IMR-90 (cell line): ENCODE results near the gene HOXB8. TPM values are rescaled to one million over a fixed set of nuclear protein-coding genes. Genes with fewer than 3 reads are reported as not detected.
A peak's percentile ranks its signal among the peaks of the same experiment; 100 is the strongest.

Source experiments
- ATAC-seq: fragments of 200-7000 bp; cut with Tn5 transposase; 2 replicates; pipeline ENCODE4 v1.9.1; 2020; ENCODE audit warnings: low read depth, mild to moderate bottlenecking, moderate library complexity
- BruUV-seq: library from RNA; stranded (reverse); fragments of 400-500 nt; replicated peaks from 2 replicates; lab custom pipeline; 2021; lab: Mats Ljungman, UMichigan
- CTCF ChIA-PET: fragments of 300-600 bp; formaldehyde crosslinking; extraction: SDS; loops from one replicate; lab custom pipeline; 2021; ENCODE audit warnings: antibody characterized with exemption; lab: Yijun Ruan, JAX
- POLR2A ChIA-PET: fragments of 300-600 bp; sonication (Branson Sonifier 250); formaldehyde crosslinking; loops from one replicate; lab custom pipeline; 2022; ENCODE audit warnings: antibody characterized with exemption; ENCODE audit not compliant: unreplicated experiment; lab: Charles Lee
- DNase-seq: peaks from one replicate; pipeline ENCODE4 v3.0.0; 2013
- H2AFZ ChIP-seq: replicated peaks from 2 replicates; pipeline ENCODE3; 2013; ENCODE audit warnings: low read length, mild to moderate bottlenecking; ENCODE audit not compliant: poor library complexity
- H2AK5ac ChIP-seq: 2 replicates; pipeline ENCODE4 v1.6.1; 2013; ENCODE audit warnings: low read depth, low read length, inconsistent platforms
- H2AK9ac ChIP-seq: replicated peaks from 2 replicates; pipeline ENCODE3; 2013; ENCODE audit warnings: mild to moderate bottlenecking, low read depth, low read length, moderate library complexity; ENCODE audit not compliant: poor library complexity
- H2BK120ac ChIP-seq: 2 replicates; pipeline ENCODE4 v1.6.1; 2013; ENCODE audit warnings: low read depth, low read length, inconsistent platforms
- H2BK15ac ChIP-seq: 3 replicates; pipeline ENCODE4 v1.6.1; 2013; ENCODE audit warnings: low read depth, low read length, inconsistent platforms
- H2BK20ac ChIP-seq: 2 replicates; pipeline ENCODE4 v1.6.1; 2013; ENCODE audit warnings: low read depth, mild to moderate bottlenecking, inconsistent platforms, low read length, moderate library complexity
- H2BK5ac ChIP-seq: 2 replicates; pipeline ENCODE4 v1.6.1; 2013; ENCODE audit warnings: mild to moderate bottlenecking, low read depth, low read length, inconsistent platforms; ENCODE audit not compliant: poor library complexity, severe bottlenecking
- H3K14ac ChIP-seq: replicated peaks from 2 replicates; pipeline ENCODE4 v1.6.1; 2013; ENCODE audit warnings: low read depth, low read length, inconsistent platforms
- H3K18ac ChIP-seq: 2 replicates; pipeline ENCODE4 v1.6.1; 2013; ENCODE audit warnings: low read depth, low read length, control low read depth
- H3K23ac ChIP-seq: 2 replicates; pipeline ENCODE4 v1.6.1; 2013; ENCODE audit warnings: low read depth, low read length, inconsistent platforms
- H3K27ac ChIP-seq: 2 replicates; pipeline ENCODE4 v1.5.1; 2013; ENCODE audit warnings: mild to moderate bottlenecking, control low read depth, low read length; ENCODE audit not compliant: insufficient read depth
- H3K27me3 ChIP-seq: 2 replicates; pipeline ENCODE4 v1.6.1; 2013; ENCODE audit warnings: low read length; ENCODE audit not compliant: control insufficient read depth, insufficient read depth
- H3K36me3 ChIP-seq: 2 replicates; pipeline ENCODE4 v1.6.1; 2013; ENCODE audit warnings: low read length, mixed read lengths; ENCODE audit not compliant: control insufficient read depth, insufficient read depth
- H3K4ac ChIP-seq: 2 replicates; pipeline ENCODE4 v1.6.1; 2013; ENCODE audit warnings: low read depth, low read length, inconsistent platforms
- H3K4me1 ChIP-seq: 2 replicates; pipeline ENCODE4 v1.6.1; 2013; ENCODE audit warnings: low read length, mixed read lengths; ENCODE audit not compliant: control insufficient read depth, insufficient read depth
- H3K4me2 ChIP-seq: 2 replicates; pipeline ENCODE4 v1.6.1; 2013; ENCODE audit warnings: low read depth, mild to moderate bottlenecking, control low read depth, low read length, moderate library complexity
- H3K4me3 ChIP-seq: 2 replicates; pipeline ENCODE4 v1.5.1; 2013; ENCODE audit warnings: low read depth, mild to moderate bottlenecking, control low read depth, low read length, moderate library complexity; ENCODE audit not compliant: insufficient read depth
- H3K56ac ChIP-seq: 2 replicates; pipeline ENCODE4 v1.6.1; 2013; ENCODE audit warnings: low read length, inconsistent platforms; ENCODE audit not compliant: insufficient read depth; ENCODE audit errors: extremely low read depth
- H3K79me1 ChIP-seq, 2 experiments: 2 replicates each; pipeline ENCODE4 v1.6.1; 2013; ENCODE audit warnings: low read length in 2 of 2, inconsistent platforms in 1 of 2, low read depth in 1 of 2
- H3K9ac ChIP-seq: 2 replicates; pipeline ENCODE4 v1.6.1; 2013; ENCODE audit warnings: low read depth, low read length, control low read depth
- H3K9me1 ChIP-seq: 2 replicates; pipeline ENCODE4 v1.6.1; 2013; ENCODE audit warnings: low read length, inconsistent platforms; ENCODE audit not compliant: insufficient read depth
- H3K9me3 ChIP-seq: 2 replicates; pipeline ENCODE4 v1.6.1; 2013; ENCODE audit warnings: low read length; ENCODE audit not compliant: control insufficient read depth, insufficient read depth
- H4K20me1 ChIP-seq: 2 replicates; pipeline ENCODE4 v1.6.1; 2013; ENCODE audit warnings: low read length, inconsistent platforms; ENCODE audit not compliant: insufficient read depth
- H4K5ac ChIP-seq: 2 replicates; pipeline ENCODE4 v1.6.1; 2013; ENCODE audit warnings: mild to moderate bottlenecking, low read depth, low read length, control low read depth
- H4K8ac ChIP-seq, 2 experiments: 2 replicates each; pipeline ENCODE4 v1.6.1; 2013; ENCODE audit warnings: low read depth in 2 of 2, low read length in 2 of 2, control low read depth in 1 of 2, inconsistent platforms in 1 of 2
- H4K91ac ChIP-seq: 2 replicates; pipeline ENCODE4 v1.6.1; 2013; ENCODE audit warnings: low read depth, low read length, inconsistent platforms; ENCODE audit not compliant: insufficient read depth
- SMC3 ChIP-seq: fragments of 150-350 bp; IDR thresholded peaks from 2 replicates; pipeline ENCODE4 v1.6.1; 2016; ENCODE audit warnings: low read depth, mild to moderate bottlenecking, antibody characterized with exemption, low read length, moderate library complexity
- USF2 ChIP-seq: fragments of 150-350 bp; IDR thresholded peaks from 2 replicates; pipeline ENCODE4 v1.6.1; 2017; ENCODE audit warnings: mild to moderate bottlenecking, antibody characterized with exemption, low read length, low read depth
- WGBS, 2 experiments: methylation state at CpG; one replicate each; pipeline versions ENCODE4 v1.1.5 to v1.1.7; 2013; ENCODE audit warnings: missing lambda C conversion rate in 2 of 2; ENCODE audit not compliant: insufficient read length in 1 of 2; ENCODE audit errors: extremely low coverage in 2 of 2; 5-methylcytosine and 5-hydroxymethylcytosine counted together
- dilution Hi-C: fragments of 300-500 bp; cut with HindIII; formaldehyde crosslinking; loops from one replicate; pipeline ENCODE4 v1.14.3; 2018; ENCODE audit warnings: low sequenced_read_pairs; ENCODE audit not compliant: unreplicated experiment
- in situ Hi-C: fragments of 300-500 bp; cut with MboI; formaldehyde crosslinking; loops from 3 replicates; pipeline ENCODE4 v1.14.3; 2019; ENCODE audit warnings: low sequenced_read_pairs, inconsistent platforms, mixed read lengths
- intact Hi-C: fragments of 100-400 bp; cut with micrococcal nuclease; formaldehyde crosslinking; loops from 2 replicates; pipeline ENCODE4 v1.10.0; 2022
- polyA plus RNA-seq, 3 experiments: library from polyadenylated mRNA; depleted of rRNA; stranded (reverse); fragments of >200 nt; gene quantifications; 2 replicates each; pipeline ENCODE4 v1.2.3, GENCODE V29; 2012; ENCODE audit warnings: low replicate concordance in 1 of 3
- total RNA-seq: library from RNA; depleted of rRNA; stranded (reverse); fragments of >200 nt; gene quantifications from 2 replicates; pipeline ENCODE4 v1.2.3, GENCODE V29; 2012

The HOXB8 gene
- total and polyA plus RNA-seq, 2 of the 4 experiments (the other 2 are of a cell fraction): 0.54 to 5.3 TPM

- Histone ChIP-seq H4K5ac (peak within 1 kb of the TSS; percentile 93), H2BK20ac (peak within 1 kb of the TSS; percentile 61), H3K4ac (peak within 1 kb of the TSS; percentile 97), H2AK9ac (peak within 1 kb of the TSS; percentile 90), H3K27ac (peak within 1 kb of the TSS; percentile 99), H3K4me3 (peak within 1 kb of the TSS; percentile 69), H4K91ac (peak within 1 kb of the TSS; percentile 93), H3K23ac (peak within 1 kb of the TSS; percentile 100), H3K79me1 (no peaks in the 10 kb centered on the region), H3K4me2 (peak within 1 kb of the TSS; percentile 93), H2BK15ac (peak within 1 kb of the TSS; percentile 63; the same call in 2 of the 3 replicates), H3K9me1 (no peaks in the 10 kb centered on the region), H3K9ac (peak within 1 kb of the TSS; percentile 97), H4K20me1 (peaks cover 5% of the 10 kb centered on the region), H4K8ac (peak within 1 kb of the TSS; percentile 93 to 94), H3K9me3 (no peaks in the 10 kb centered on the region), H3K36me3 (peaks cover 36% of the 10 kb centered on the region), H2BK5ac (peak within 1 kb of the TSS; percentile 99), H2AK5ac (peak within 1 kb of the TSS; percentile 87), H3K4me1 (peaks cover 9% of the 10 kb centered on the region), H3K56ac (peak within 1 kb of the TSS; percentile 99), H2AFZ (peak within 1 kb of the TSS; percentile 71), H3K27me3 (no peaks in the 10 kb centered on the region), H3K18ac (peak within 1 kb of the TSS; percentile 93), H2BK120ac (peak within 1 kb of the TSS; percentile 93), H3K14ac (peak within 1 kb of the TSS; percentile 97)
- DNase-seq (peak; percentile 88), ATAC-seq (peak; percentile 25)
- dilution Hi-C loops: no loop called here
- intact Hi-C loops: no loop called here
- POLR2A ChIA-PET: interaction anchor here (0.5 to 1.7 kb wide), 2 partner anchors 31 to 43 kb away, joined by 4 to 7 read pairs; no protein-coding TSS in a partner anchor
- CTCF ChIA-PET: interaction anchor here (0.6 to 0.7 kb wide), 2 partner anchors 121 to 246 kb away, joined by 3 to 6 read pairs; no protein-coding TSS in a partner anchor
- WGBS, 2 experiments: 0% methylated on average over 14 of the region's 58 CpGs; no CpG with 5 or more reads in 1 of the 2 experiments
- TF ChIP-seq USF2 (peak; percentile 96), SMC3 (no peak)
- in situ Hi-C loops: no loop called here
- BruUV-seq: no TSS peak
Observed at GRCh38 chr17:48577946-48578615, 37.0 kb downstream of the HOXB8 start, which contains the start of gene HOXB4. Gene HOXB4, minus strand, starts transcription at chr17:48578350. Its CDS starts 31 bp downstream, at chr17:48578319.
